Measurements from ENCODE around the gene GPATCH2L. TPM values are rescaled to one million over a fixed set of nuclear protein-coding genes. Genes with fewer than 3 reads are reported as not detected.

The GPATCH2L gene
- total RNA-seq, 6 donors from 2014 or later = 22.4 to 52.0 (median 39.5) TPM

DNA sequence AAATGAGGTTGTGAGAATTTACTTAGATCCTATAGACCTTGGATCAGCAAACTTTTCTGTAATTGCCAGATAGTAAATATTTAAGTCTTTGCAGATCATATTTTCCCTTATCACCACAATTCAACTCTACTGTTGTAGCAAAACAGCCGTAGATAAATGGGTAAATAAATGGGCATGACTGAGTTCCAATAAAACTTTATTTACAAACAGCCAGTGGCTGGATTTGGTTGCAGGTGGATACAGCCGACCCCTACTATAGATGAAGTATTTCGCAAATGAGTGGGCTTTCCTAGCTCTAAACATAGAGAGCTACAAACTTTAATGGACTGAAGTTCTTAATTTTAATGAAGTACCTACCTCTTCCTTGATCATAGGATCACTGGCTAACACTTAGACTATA is 100.7 kb downstream of the GPATCH2L start:
- no peaks in the 10 kb centered on the region for H3K27me3 ChIP-seq
- H3K4me3 ChIP-seq = no peak overlapping the region
- H3K27ac ChIP-seq = no peak overlapping the region
- no peaks in the 10 kb centered on the region for H3K4me1 ChIP-seq
- no peak for TF ChIP-seq CTCF (IDR thresholded peaks at IDR 0.05)
- no peak for TF ChIP-seq EP300 (IDR thresholded peaks at IDR 0.05)
- TF ChIP-seq POLR2AphosphoS5 (IDR thresholded peaks at IDR 0.05) = no peak
- no peak for TF ChIP-seq POLR2A (IDR thresholded peaks at IDR 0.05)
- DNase-seq (no peak), ATAC-seq (ENCODE audit: low FRiP score in 2 of 2) (no peak)
- WGBS, 2 donors = 87 to 93% methylated on average over 3 of the region's 3 CpGs
- no peaks in the 10 kb centered on the region for H3K9me3 ChIP-seq
- no peaks in the 10 kb centered on the region for H3K36me3 ChIP-seq

DNA sequence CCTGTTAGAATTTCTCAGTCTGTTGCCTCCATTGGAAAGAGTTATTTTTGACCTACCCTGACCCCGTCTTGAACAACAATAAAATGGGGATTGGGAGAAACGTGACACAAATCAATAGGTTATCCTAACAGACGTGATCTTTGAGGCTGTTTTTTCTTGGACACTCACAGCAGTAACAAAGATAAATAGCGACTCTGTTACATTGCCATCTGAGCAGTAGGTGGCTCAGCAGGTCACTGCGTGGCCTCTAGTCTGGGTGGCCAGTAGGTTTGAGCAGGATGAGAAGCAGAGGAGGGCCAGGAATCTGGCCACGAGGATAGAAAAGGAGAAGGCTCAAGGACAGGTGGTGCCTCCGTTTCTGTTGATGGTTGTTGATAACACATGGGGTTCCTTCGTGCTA is 101.4 kb downstream of the GPATCH2L start:
- DNase-seq (no peak), ATAC-seq (ENCODE audit: low FRiP score in 2 of 2) (no peak)
- H3K4me1 ChIP-seq = no peaks in the 10 kb centered on the region

GRCh38 chr14:76256545-76256944 is 104.8 kb downstream of the GPATCH2L start:
- Histone ChIP-seq H3K27me3 (no peaks in the 10 kb centered on the region), H3K4me1 (no peaks in the 10 kb centered on the region), H3K4me3 (no peak overlapping the region), H3K36me3 (no peaks in the 10 kb centered on the region), H3K27ac (no peak overlapping the region), H3K9me3 (no peaks in the 10 kb centered on the region)
- DNase-seq (no peak), ATAC-seq (ENCODE audit: low FRiP score in 2 of 2) (no peak)
- 34 to 56% methylated on average over 4 of the region's 4 CpGs for WGBS, 2 donors
- no peak for TF ChIP-seq POLR2AphosphoS5 (IDR thresholded peaks at IDR 0.05)
- TF ChIP-seq CTCF (IDR thresholded peaks at IDR 0.05) = no peak
- no peak for TF ChIP-seq POLR2A (IDR thresholded peaks at IDR 0.05)
- no peak for TF ChIP-seq EP300 (IDR thresholded peaks at IDR 0.05)

More for the DNA sequence above, 101.4 kb downstream of the GPATCH2L start:
- no peak overlapping the region for H3K27ac ChIP-seq
- no peak for TF ChIP-seq POLR2A (IDR thresholded peaks at IDR 0.05)
- no peak for TF ChIP-seq CTCF (IDR thresholded peaks at IDR 0.05)
- TF ChIP-seq POLR2AphosphoS5 (IDR thresholded peaks at IDR 0.05) = no peak
- TF ChIP-seq EP300 (IDR thresholded peaks at IDR 0.05) = no peak
- WGBS, 2 donors = 76 to 78% methylated on average over 8 of the region's 8 CpGs
- H3K27me3 ChIP-seq = no peaks in the 10 kb centered on the region
- H3K4me3 ChIP-seq = no peak overlapping the region
- H3K36me3 ChIP-seq = no peaks in the 10 kb centered on the region
- H3K9me3 ChIP-seq = no peaks in the 10 kb centered on the region

DNA sequence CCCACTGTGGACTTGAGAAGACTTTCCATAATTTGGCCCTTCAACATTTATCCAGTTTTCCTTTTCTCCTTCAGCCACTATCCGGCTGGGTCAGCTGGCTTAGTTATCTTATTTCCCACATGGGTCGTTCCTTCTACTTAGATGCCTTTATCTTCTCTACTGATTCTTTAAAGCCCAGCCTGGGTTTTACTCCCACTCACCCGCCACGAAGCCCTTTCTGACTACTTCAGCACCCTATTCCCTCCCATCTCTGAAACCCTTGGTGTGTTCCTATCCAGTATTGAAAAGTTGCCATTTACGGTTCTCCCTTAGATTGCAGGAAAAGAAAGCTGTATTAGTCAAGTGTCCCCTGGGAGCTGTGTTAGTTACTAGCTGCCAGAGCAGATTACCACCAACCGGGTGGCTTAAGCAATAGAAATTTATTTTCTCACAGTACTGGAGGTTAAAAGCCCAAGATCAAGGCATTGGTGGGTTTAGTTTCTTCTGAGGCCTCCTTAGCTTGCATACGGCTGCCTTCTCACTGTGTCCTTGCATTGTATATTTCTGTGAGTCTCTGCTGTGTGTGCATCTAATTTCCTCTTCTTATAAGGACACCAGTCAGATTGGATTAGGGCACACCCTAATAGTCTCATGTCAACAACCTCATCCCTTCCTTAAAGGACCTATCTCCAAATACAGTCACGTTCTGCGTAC is 105.5 kb downstream of the GPATCH2L start:
- Histone ChIP-seq H3K9me3 (no peaks in the 10 kb centered on the region), H3K4me3 (no peak overlapping the region), H3K4me1 (no peaks in the 10 kb centered on the region), H3K27me3 (no peaks in the 10 kb centered on the region), H3K27ac (no peak overlapping the region), H3K36me3 (no peaks in the 10 kb centered on the region)
- 79 to 88% methylated on average over 9 of the region's 9 CpGs for whole genome bisulfite sequencing, 2 donors
- no peak for TF ChIP-seq EP300 (IDR thresholded peaks at IDR 0.05)
- TF ChIP-seq POLR2A (IDR thresholded peaks at IDR 0.05) = no peak
- no peak for TF ChIP-seq POLR2AphosphoS5 (IDR thresholded peaks at IDR 0.05)
- no peak for TF ChIP-seq CTCF (IDR thresholded peaks at IDR 0.05)
- ATAC-seq (ENCODE audit: low FRiP score in 2 of 2) (peak in 1 of 2 donors; percentile 32), DNase-seq (no peak)

GRCh38 chr14:76257842-76258397 is 106.2 kb downstream of the GPATCH2L start:
- DNase-seq = no peak
- H3K27me3 ChIP-seq = no peaks in the 10 kb centered on the region
- no peaks in the 10 kb centered on the region for H3K36me3 ChIP-seq
- ATAC-seq (ENCODE audit: low FRiP score in 2 of 2) = no peak
- WGBS, 2 donors = 64 to 87% methylated on average over 4 of the region's 4 CpGs
- H3K27ac ChIP-seq = no peak overlapping the region
- TF ChIP-seq POLR2A (IDR thresholded peaks at IDR 0.05) = no peak
- no peak for TF ChIP-seq POLR2AphosphoS5 (IDR thresholded peaks at IDR 0.05)
- no peak for TF ChIP-seq EP300 (IDR thresholded peaks at IDR 0.05)
- TF ChIP-seq CTCF (IDR thresholded peaks at IDR 0.05) = no peak
- H3K4me1 ChIP-seq = no peaks in the 10 kb centered on the region
- H3K4me3 ChIP-seq = no peak overlapping the region
- no peaks in the 10 kb centered on the region for H3K9me3 ChIP-seq
